Measurements from ENCODE around the gene RSPH6A. TPM values are rescaled to one million over a fixed set of nuclear protein-coding genes. Genes with fewer than 3 reads are reported as not detected.

Gene RSPH6A
- total RNA-seq, 4 donors from 2014 or later: 0.11 TPM; not detected in 3

DNA sequence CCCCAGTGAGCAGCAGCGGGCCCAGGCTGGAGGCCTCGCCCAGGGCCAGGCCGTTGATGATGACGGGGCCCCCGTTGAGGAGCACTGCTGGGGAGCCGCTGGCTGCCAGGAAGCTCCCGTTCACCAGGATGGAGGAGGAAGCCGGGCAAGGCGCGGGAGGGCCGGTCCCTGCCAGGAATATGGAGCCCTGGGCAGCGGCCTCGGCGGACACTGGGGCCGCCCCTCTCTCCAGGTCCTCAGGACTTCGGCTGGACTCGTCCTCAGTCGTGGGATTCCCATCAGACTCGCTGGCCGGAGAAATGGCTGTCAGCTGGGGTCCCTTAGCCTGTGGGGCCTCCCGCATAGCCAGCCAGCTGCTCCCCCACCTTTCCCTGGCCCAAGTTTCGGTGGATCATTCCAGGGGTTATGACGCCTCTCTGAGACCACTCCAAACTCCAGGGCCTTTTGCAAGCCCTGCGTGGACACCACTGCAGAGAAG lies 48.2 kb downstream of the RSPH6A start:
- intact Hi-C loops (cut with DNase I): loop anchor here (2.0 kb wide), 2 partner anchors 48 to 74 kb away; partner anchors contain the start of gene QPCTL
- 34% methylated on average over 3 of the region's 24 CpGs for WGBS
- Histone ChIP-seq H3K4me3 (peak overlapping the region; percentile 87 to 98 (median 92)), H3K27ac (replicated peaks in 1 of 4) (peak overlapping the region; percentile 91 to 98 (median 97)), H3K36me3 (peaks cover 0 to 13% (median 5%) of the 10 kb centered on the region in 4 donors), H3K27me3 (no peaks in the 10 kb centered on the region), H3K4me1 (peaks cover 48 to 79% (median 70%) of the 10 kb centered on the region in 4 donors), H3K9me3 (no peaks in the 10 kb centered on the region)
- TF ChIP-seq POLR2A (IDR thresholded peaks at IDR 0.05; ENCODE audit: low read depth) (no peak), EP300 (IDR thresholded peaks at IDR 0.05) (no peak), POLR2AphosphoS5 (IDR thresholded peaks at IDR 0.05) (no peak)
- TF ChIP-seq, protein P1, sequence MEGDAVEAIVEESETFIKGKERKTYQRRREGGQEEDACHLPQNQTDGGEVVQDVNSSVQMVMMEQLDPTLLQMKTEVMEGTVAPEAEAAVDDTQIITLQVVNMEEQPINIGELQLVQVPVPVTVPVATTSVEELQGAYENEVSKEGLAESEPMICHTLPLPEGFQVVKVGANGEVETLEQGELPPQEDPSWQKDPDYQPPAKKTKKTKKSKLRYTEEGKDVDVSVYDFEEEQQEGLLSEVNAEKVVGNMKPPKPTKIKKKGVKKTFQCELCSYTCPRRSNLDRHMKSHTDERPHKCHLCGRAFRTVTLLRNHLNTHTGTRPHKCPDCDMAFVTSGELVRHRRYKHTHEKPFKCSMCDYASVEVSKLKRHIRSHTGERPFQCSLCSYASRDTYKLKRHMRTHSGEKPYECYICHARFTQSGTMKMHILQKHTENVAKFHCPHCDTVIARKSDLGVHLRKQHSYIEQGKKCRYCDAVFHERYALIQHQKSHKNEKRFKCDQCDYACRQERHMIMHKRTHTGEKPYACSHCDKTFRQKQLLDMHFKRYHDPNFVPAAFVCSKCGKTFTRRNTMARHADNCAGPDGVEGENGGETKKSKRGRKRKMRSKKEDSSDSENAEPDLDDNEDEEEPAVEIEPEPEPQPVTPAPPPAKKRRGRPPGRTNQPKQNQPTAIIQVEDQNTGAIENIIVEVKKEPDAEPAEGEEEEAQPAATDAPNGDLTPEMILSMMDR (IDR thresholded peaks at IDR 0.05): no peak
- DNase-seq (ENCODE audit: extremely low spot score): no peak

DNA sequence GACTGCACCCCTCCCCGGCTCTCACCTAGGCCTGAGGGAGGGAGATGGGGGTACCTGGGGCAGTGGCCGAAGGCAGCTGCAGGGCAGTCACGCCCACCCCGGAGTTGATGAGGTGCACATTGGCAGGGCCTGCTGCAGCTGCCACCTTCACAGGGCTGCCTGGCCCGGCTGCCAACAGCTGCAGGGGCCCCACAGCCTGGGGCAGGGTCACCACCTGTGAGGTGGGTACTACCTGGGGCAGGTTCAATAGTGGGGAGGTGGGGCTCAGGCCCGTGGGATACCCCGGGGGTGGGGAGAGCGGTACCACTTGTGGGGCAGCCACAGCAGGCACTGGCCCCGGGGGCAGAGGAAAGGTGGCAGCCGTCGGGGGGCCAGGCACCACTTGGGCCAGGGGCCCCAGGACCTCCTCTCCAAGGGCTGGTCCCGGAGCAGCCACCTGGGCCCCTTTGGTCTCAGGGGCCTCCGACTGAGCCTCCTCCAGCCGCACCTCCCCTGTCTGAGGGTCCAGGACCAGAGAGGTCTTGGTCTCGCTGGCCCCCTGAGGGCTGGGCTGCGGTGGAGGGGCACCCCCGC lies 48.7 kb downstream of the RSPH6A start:
- DNase-seq (ENCODE audit: extremely low spot score): no peak
- no peaks in the 10 kb centered on the region for H3K27me3 ChIP-seq
- peak overlapping the region; percentile 87 to 98 (median 92) for H3K4me3 ChIP-seq
- H3K4me1 ChIP-seq: peaks cover 45 to 74% (median 66%) of the 10 kb centered on the region in 4 donors
- peaks cover 0 to 10% (median 3%) of the 10 kb centered on the region in 4 donors for H3K36me3 ChIP-seq
- no peaks in the 10 kb centered on the region for H3K9me3 ChIP-seq
- intact Hi-C loops (cut with DNase I): loop anchor here (2.0 kb wide), 2 partner anchors 48 to 74 kb away; partner anchors contain the start of gene QPCTL
- H3K27ac ChIP-seq (replicated peaks in 1 of 4): peak overlapping the region; percentile 91 to 98 (median 97)
- 60% methylated on average over 1 of the region's 17 CpGs for WGBS
- TF ChIP-seq EP300 (IDR thresholded peaks at IDR 0.05): no peak
- TF ChIP-seq POLR2A (IDR thresholded peaks at IDR 0.05; ENCODE audit: low read depth): no peak
- TF ChIP-seq, protein P1 (IDR thresholded peaks at IDR 0.05): no peak
- no peak for TF ChIP-seq POLR2AphosphoS5 (IDR thresholded peaks at IDR 0.05)

DNA sequence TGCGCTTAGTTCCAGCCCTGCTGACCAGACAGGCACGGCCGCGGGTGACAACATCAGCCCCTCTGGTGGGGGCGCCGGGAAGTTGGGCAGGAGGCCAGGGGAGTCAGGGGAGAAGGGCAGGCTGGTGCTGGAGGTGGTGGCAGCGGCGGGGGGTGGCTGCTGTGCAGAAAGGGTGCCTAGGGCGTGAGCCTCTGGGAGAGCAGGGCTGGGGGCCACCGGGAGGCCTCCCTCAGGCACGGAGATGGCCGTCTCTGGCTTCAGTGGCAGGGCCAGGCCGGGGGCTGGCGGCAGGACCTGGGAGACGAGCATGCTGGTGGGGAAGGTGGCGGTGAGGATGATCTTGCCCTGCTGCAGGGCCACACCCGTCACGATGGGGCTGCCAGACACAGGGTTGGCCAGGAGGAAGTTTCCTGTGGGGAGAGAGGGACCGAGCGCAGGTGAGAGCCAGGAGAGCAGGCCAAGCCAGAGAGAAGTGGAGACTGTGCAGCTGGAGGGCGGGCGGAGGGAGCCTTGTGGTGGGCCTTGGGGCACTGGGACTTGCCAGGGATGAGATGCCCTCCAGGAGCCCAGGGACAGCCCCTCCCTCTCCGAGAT lies 49.3 kb downstream of the RSPH6A start:
- no peak for DNase-seq (ENCODE audit: extremely low spot score)
- Histone ChIP-seq H3K36me3 (peaks cover 0 to 7% (median 0%) of the 10 kb centered on the region in 4 donors), H3K9me3 (no peaks in the 10 kb centered on the region), H3K4me1 (peaks cover 39 to 68% (median 60%) of the 10 kb centered on the region in 4 donors), H3K27me3 (no peaks in the 10 kb centered on the region), H3K4me3 (peak overlapping the region in 3 of 4 donors; percentile 91 to 98 (median 93)), H3K27ac (replicated peaks in 1 of 4) (peak overlapping the region; percentile 91 to 98 (median 97))
- WGBS: 54% methylated on average over 17 of the region's 23 CpGs
- intact Hi-C loops (cut with DNase I): loop anchor here (2.0 kb wide), 2 partner anchors 47 to 73 kb away; partner anchors contain the start of gene QPCTL
- TF ChIP-seq EP300 (IDR thresholded peaks at IDR 0.05) (no peak), POLR2AphosphoS5 (IDR thresholded peaks at IDR 0.05) (no peak), POLR2A (IDR thresholded peaks at IDR 0.05; ENCODE audit: low read depth) (no peak)
- TF ChIP-seq, protein P1 (IDR thresholded peaks at IDR 0.05): no peak

DNA sequence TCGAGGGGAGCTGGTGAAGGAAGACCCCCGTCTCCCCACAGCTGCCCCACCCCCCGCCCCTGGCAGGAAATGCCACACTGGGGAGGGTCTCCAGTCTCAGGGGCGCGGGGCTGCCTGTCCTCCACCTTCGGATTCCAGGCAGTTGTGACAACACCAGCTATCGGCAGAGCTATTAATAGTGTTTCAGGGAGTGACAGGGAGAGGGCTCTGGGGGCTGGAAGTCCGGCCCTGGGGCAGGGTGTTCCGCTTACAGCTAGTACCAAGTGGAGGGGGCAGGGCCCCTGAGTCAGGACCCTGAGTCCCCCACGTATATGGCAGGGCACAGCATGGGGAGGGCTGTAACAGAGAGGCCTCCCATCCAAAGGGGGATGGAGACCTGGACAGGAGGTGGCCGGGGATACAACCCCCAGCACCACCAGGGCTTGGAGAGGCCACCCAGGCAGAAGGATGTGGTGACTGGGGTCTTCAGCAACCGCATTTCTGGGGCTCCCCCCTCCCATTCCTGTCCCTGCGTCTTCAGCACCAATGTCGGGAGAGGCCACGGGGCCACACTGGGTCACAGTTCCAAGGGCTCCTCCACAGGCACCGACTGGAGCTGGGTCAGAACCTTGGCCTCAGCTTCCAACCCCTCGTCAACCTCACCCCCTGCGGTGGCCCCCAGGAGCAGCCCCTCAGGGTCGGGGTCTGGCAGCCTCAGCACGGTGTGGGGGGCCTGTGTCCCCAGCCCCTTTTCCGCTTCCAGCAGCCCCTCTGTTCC lies 50.0 kb downstream of the RSPH6A start:
- peak overlapping the region; percentile 91 to 98 (median 97) for H3K27ac ChIP-seq (replicated peaks in 1 of 4)
- peak in 1 of 2 donors; percentile 32 for TF ChIP-seq POLR2AphosphoS5 (IDR thresholded peaks at IDR 0.05)
- TF ChIP-seq, protein P1 (IDR thresholded peaks at IDR 0.05): no peak
- no peak for TF ChIP-seq EP300 (IDR thresholded peaks at IDR 0.05)
- TF ChIP-seq POLR2A (IDR thresholded peaks at IDR 0.05; ENCODE audit: low read depth): no peak
- intact Hi-C loops (cut with DNase I): no loop called here
- WGBS: 55% methylated on average over 20 of the region's 21 CpGs
- no peaks in the 10 kb centered on the region for H3K27me3 ChIP-seq
- H3K36me3 ChIP-seq: peaks cover 0 to 7% (median 0%) of the 10 kb centered on the region in 4 donors
- no peaks in the 10 kb centered on the region for H3K9me3 ChIP-seq
- peaks cover 38 to 61% (median 53%) of the 10 kb centered on the region in 4 donors for H3K4me1 ChIP-seq
- DNase-seq (ENCODE audit: extremely low spot score): no peak
- peak overlapping the region in 1 of 4 donors; percentile 98 for H3K4me3 ChIP-seq
